Tibial artery (tissue), 4 donors: ENCODE results near the gene BPIFB4.

Source experiments
- DNase-seq, 2 donors: peaks; one replicate each; pipeline ENCODE4 v3.0.0-alpha.2; 2019
- H3K27ac ChIP-seq, 2 donors: fragments of 200-600 bp; sonication (generic) in 1 of 2; 1 replicate in 1 of 2; 2 replicates in 1 of 2; pipeline ENCODE4 v1.5.1; 2018 to 2019; ENCODE audit warnings: mild to moderate bottlenecking in 1 of 2
- H3K27me3 ChIP-seq, 2 donors: fragments of 200-600 bp; sonication (generic) in 1 of 2; one replicate each; pipeline versions ENCODE4 v1.5.1 to v1.6.0; 2016 to 2019
- H3K36me3 ChIP-seq, 3 donors: fragments of 200-600 bp; sonication (generic) in 2 of 3; one replicate each; pipeline ENCODE4 v1.5.1; 2016 to 2019; ENCODE audit warnings: mild to moderate bottlenecking in 2 of 3
- H3K4me1 ChIP-seq, 4 donors: fragments of 200-600 bp; sonication (generic) in 2 of 4; 1 replicate in 3 of 4; 2 replicates in 1 of 4; pipeline ENCODE4 v1.5.1; 2016 to 2019
- H3K4me3 ChIP-seq, 2 donors: fragments of 200-600 bp; sonication (generic) in 1 of 2; 1 replicate in 1 of 2; 2 replicates in 1 of 2; pipeline ENCODE4 v1.5.1; 2018 to 2019; ENCODE audit warnings: mild to moderate bottlenecking in 2 of 2
- H3K9me3 ChIP-seq, 3 donors: fragments of 200-600 bp; sonication (generic) in 1 of 3; one replicate each; pipeline ENCODE4 v1.5.1; 2016 to 2019
- CTCF ChIP-seq, 2 experiments: fragments of 200-600 bp in 1 of 2; fragments of 450-650 bp in 1 of 2; IDR thresholded peaks; one replicate each; pipeline ENCODE4 v1.5.1; 2017 to 2019; ENCODE audit warnings: antibody characterized with exemption in 2 of 2, mild to moderate bottlenecking in 1 of 2, moderate library complexity in 1 of 2
- intact Hi-C: fragments of 100-400 bp; cut with DNase I; formaldehyde crosslinking; loops from one replicate; pipeline ENCODE4 v1.15.0; 2023; ENCODE audit warnings: low total_unique reads

Gene BPIFB4

DNA sequence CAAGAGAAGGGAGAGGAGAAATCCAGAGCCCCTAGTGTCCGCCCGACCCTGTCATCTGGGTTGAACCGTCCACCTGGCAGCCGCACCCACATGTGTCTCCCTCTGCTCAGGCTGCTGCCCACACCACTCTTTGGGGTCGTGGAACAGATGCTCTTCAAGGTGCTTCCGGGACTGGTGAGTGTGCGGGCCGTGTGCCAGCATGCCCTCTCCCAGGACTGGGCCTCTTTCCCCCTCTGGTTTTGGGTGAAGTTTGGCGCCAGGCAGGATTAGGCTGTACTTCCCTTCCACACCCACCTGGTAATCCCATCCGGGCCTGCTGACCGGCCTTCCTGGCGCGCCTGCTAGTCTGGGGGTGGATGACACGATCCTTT, 17.8 kb upstream of the BPIFB4 start:
- H3K27me3 ChIP-seq = peaks cover 0 to 7% of the 10 kb centered on the region in 2 donors
- no peak for DNase-seq
- no peaks in the 10 kb centered on the region for H3K9me3 ChIP-seq
- intact Hi-C loops = no loop called here
- no peaks in the 10 kb centered on the region for H3K36me3 ChIP-seq
- H3K27ac ChIP-seq = no peak overlapping the region
- no peak for TF ChIP-seq CTCF (IDR thresholded peaks at IDR 0.05)
- H3K4me3 ChIP-seq = no peak overlapping the region
- H3K4me1 ChIP-seq = no peaks in the 10 kb centered on the region

DNA sequence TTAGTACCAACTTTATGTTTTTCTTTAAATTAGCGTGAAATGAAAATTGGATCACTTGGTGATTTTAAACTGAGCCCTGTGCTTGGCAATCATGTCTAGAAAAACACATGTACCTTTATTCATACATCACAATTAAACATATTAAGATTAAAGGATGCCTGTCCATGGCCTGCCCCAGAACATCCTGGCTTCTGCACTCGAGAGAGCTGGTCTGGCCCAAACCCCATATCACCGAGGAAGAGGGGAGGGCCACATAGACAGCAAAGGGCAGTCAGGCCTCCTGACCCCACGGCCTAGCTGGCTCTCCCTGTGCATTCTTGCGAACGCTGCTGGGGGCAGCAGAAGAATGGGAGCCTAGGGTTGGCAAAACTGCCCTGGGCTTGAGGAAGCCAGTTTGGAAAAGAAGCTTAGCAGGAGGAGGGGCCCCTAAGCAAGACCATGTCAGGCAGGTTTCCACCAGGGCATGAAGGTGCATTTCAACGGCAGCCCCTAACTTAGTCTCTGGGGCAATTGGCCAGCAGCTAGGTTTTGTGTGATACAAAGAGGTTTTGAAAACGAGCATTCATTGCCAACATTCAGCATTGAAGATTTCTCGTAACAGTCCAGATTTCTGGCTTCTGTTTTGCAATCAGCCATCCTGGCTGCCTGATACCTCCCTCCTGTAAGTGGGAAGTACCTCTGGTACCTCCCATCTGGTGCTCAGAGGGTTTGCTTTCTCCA, 17.2 kb upstream of the BPIFB4 start:
- no peak overlapping the region for H3K4me3 ChIP-seq
- no peaks in the 10 kb centered on the region for H3K9me3 ChIP-seq
- H3K27me3 ChIP-seq = peaks cover 0 to 5% of the 10 kb centered on the region in 2 donors
- no peaks in the 10 kb centered on the region for H3K36me3 ChIP-seq
- no peak for TF ChIP-seq CTCF (IDR thresholded peaks at IDR 0.05)
- DNase-seq = no peak
- intact Hi-C loops = no loop called here
- H3K4me1 ChIP-seq = no peaks in the 10 kb centered on the region
- no peak overlapping the region for H3K27ac ChIP-seq

DNA sequence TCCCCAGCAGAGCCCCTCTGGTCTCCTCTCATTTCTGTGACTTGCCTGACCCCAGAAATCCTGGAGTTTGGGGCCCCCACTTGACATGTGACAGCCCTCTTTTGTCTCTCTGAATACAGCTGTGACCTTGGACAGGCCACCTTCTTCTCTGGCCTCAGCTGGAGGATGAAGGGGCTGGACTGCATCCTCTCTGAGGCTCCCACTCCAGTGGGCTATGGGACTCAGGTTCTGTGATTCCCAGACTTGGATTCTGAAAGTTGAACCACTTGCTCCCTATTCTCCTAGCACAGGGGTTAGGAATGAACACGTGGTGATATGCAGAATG, 16.7 kb upstream of the BPIFB4 start:
- Histone ChIP-seq H3K27me3 (peaks cover 0 to 5% of the 10 kb centered on the region in 2 donors), H3K9me3 (no peaks in the 10 kb centered on the region), H3K36me3 (no peaks in the 10 kb centered on the region), H3K27ac (no peak overlapping the region), H3K4me3 (no peak overlapping the region), H3K4me1 (no peaks in the 10 kb centered on the region)
- TF ChIP-seq CTCF (IDR thresholded peaks at IDR 0.05) = no peak
- no peak for DNase-seq
- intact Hi-C loops = no loop called here

GRCh38 chr20:33063271-33063670, 16.2 kb upstream of the BPIFB4 start:
- H3K4me3 ChIP-seq = no peak overlapping the region
- peaks cover 0 to 5% of the 10 kb centered on the region in 2 donors for H3K27me3 ChIP-seq
- H3K36me3 ChIP-seq = no peaks in the 10 kb centered on the region
- H3K9me3 ChIP-seq = no peaks in the 10 kb centered on the region
- no peak for TF ChIP-seq CTCF (IDR thresholded peaks at IDR 0.05)
- H3K27ac ChIP-seq = no peak overlapping the region
- no peaks in the 10 kb centered on the region for H3K4me1 ChIP-seq
- intact Hi-C loops = no loop called here
- DNase-seq = no peak

- no peaks in the 10 kb centered on the region for H3K4me1 ChIP-seq
- DNase-seq = no peak
- peaks cover 0 to 2% of the 10 kb centered on the region in 2 donors for H3K27me3 ChIP-seq
- no peaks in the 10 kb centered on the region for H3K9me3 ChIP-seq
- H3K27ac ChIP-seq = no peak overlapping the region
- intact Hi-C loops = no loop called here
- no peaks in the 10 kb centered on the region for H3K36me3 ChIP-seq
- TF ChIP-seq CTCF (IDR thresholded peaks at IDR 0.05) = no peak
- H3K4me3 ChIP-seq = no peak overlapping the region
These were observed 14.7 kb upstream of the BPIFB4 start for GRCh38 chr20:33064572-33065287.
